NT2/D1 (cell line): ENCODE data around the gene STRIT1.
A peak's percentile ranks its signal among the peaks of the same experiment; 100 is the strongest.

Source experiments
- DNase-seq: peaks from one replicate; pipeline ENCODE4 v3.0.0-alpha.2; 2011; ENCODE audit warnings: low read depth, low spot score
- H3K27me3 ChIP-seq: 2 replicates; pipeline ENCODE4 v1.6.0; 2011; ENCODE audit warnings: mild to moderate bottlenecking; ENCODE audit not compliant: insufficient read length, insufficient read depth
- H3K36me3 ChIP-seq: 2 replicates; pipeline ENCODE4 v1.6.1; 2011; ENCODE audit warnings: mild to moderate bottlenecking, low read length, mixed read lengths; ENCODE audit not compliant: insufficient read depth, insufficient read length
- H3K4me1 ChIP-seq: 2 replicates; pipeline ENCODE4 v1.5.1; 2011; ENCODE audit not compliant: insufficient read depth, insufficient read length
- H3K4me3 ChIP-seq: 2 replicates; pipeline ENCODE4 v1.5.1; 2011; ENCODE audit warnings: low read depth; ENCODE audit not compliant: insufficient read length
- H3K9ac ChIP-seq: 2 replicates; pipeline ENCODE4 v1.6.0; 2011; ENCODE audit warnings: low read depth; ENCODE audit not compliant: insufficient read length
- H3K9me3 ChIP-seq: 2 replicates; pipeline ENCODE4 v1.5.1; 2011; ENCODE audit warnings: mild to moderate bottlenecking, low read length; ENCODE audit not compliant: insufficient read depth
- SUZ12 ChIP-seq: IDR thresholded peaks from 2 replicates; pipeline ENCODE4 v1.6.1; 2011; ENCODE audit not compliant: insufficient read length, insufficient read depth; ENCODE audit errors: extremely low read depth
- YY1 ChIP-seq: IDR thresholded peaks from 2 replicates; pipeline ENCODE4 v1.6.1; 2011; ENCODE audit not compliant: insufficient read length, insufficient read depth
- ZNF274 ChIP-seq: IDR thresholded peaks from 2 replicates; pipeline ENCODE4 v1.6.1; 2011; ENCODE audit warnings: mild to moderate bottlenecking, low read depth, low read length

STRIT1 gene

GRCh38 chr3:155323063-155323666 is 29.7 kb upstream of the STRIT1 start:
- DNase-seq = peak; percentile 81
- Histone ChIP-seq H3K27me3 (no peaks in the 10 kb centered on the region), H3K9ac (no peak overlapping the region), H3K4me3 (no peak overlapping the region), H3K4me1 (no peaks in the 10 kb centered on the region), H3K9me3 (no peaks in the 10 kb centered on the region), H3K36me3 (no peaks in the 10 kb centered on the region)
- TF ChIP-seq SUZ12 (no peak), YY1 (no peak), ZNF274 (no peak)

GRCh38 chr3:155321418-155321817 is 27.9 kb upstream of the STRIT1 start:
- H3K27me3 ChIP-seq = no peaks in the 10 kb centered on the region
- TF ChIP-seq ZNF274 (no peak), YY1 (no peak), SUZ12 (no peak)
- H3K36me3 ChIP-seq = no peaks in the 10 kb centered on the region
- no peak overlapping the region for H3K9ac ChIP-seq
- no peak overlapping the region for H3K4me3 ChIP-seq
- no peaks in the 10 kb centered on the region for H3K9me3 ChIP-seq
- no peak for DNase-seq
- no peaks in the 10 kb centered on the region for H3K4me1 ChIP-seq

- Histone ChIP-seq H3K27me3 (no peaks in the 10 kb centered on the region), H3K9me3 (no peaks in the 10 kb centered on the region), H3K4me3 (no peak overlapping the region), H3K36me3 (no peaks in the 10 kb centered on the region), H3K4me1 (no peaks in the 10 kb centered on the region), H3K9ac (no peak overlapping the region)
- no peak for TF ChIP-seq YY1
- TF ChIP-seq SUZ12 = no peak
- TF ChIP-seq ZNF274 = no peak
- DNase-seq = no peak
These were observed 27.5 kb upstream of the STRIT1 start for GRCh38 chr3:155320934-155321333.

GRCh38 chr3:155318740-155319139 is 25.3 kb upstream of the STRIT1 start:
- Histone ChIP-seq H3K36me3 (no peaks in the 10 kb centered on the region), H3K4me1 (no peaks in the 10 kb centered on the region), H3K4me3 (no peak overlapping the region), H3K27me3 (no peaks in the 10 kb centered on the region), H3K9ac (no peak overlapping the region), H3K9me3 (no peaks in the 10 kb centered on the region)
- TF ChIP-seq SUZ12 (no peak), YY1 (no peak), ZNF274 (no peak)
- DNase-seq = no peak

GRCh38 chr3:155317211-155317610 is 23.7 kb upstream of the STRIT1 start:
- no peaks in the 10 kb centered on the region for H3K27me3 ChIP-seq
- H3K9ac ChIP-seq = no peak overlapping the region
- no peak for DNase-seq
- H3K9me3 ChIP-seq = no peaks in the 10 kb centered on the region
- H3K4me1 ChIP-seq = no peaks in the 10 kb centered on the region
- TF ChIP-seq ZNF274 (no peak), YY1 (no peak), SUZ12 (no peak)
- H3K4me3 ChIP-seq = no peak overlapping the region
- H3K36me3 ChIP-seq = no peaks in the 10 kb centered on the region

GRCh38 chr3:155316426-155316825 is 22.9 kb upstream of the STRIT1 start:
- no peak for DNase-seq
- Histone ChIP-seq H3K4me1 (no peaks in the 10 kb centered on the region), H3K9me3 (no peaks in the 10 kb centered on the region), H3K9ac (no peak overlapping the region), H3K27me3 (no peaks in the 10 kb centered on the region), H3K4me3 (no peak overlapping the region), H3K36me3 (no peaks in the 10 kb centered on the region)
- no peak for TF ChIP-seq ZNF274
- no peak for TF ChIP-seq YY1
- TF ChIP-seq SUZ12 = no peak

- TF ChIP-seq ZNF274 (no peak), YY1 (no peak), SUZ12 (no peak)
- no peak for DNase-seq
These were observed 20.4 kb upstream of the STRIT1 start for GRCh38 chr3:155313916-155314315.

GRCh38 chr3:155313300-155313699 is 19.8 kb upstream of the STRIT1 start:
- DNase-seq = no peak

More at GRCh38 chr3:155313916-155314315, 20.4 kb upstream of the STRIT1 start:
- no peak overlapping the region for H3K9ac ChIP-seq
- no peaks in the 10 kb centered on the region for H3K4me1 ChIP-seq
- no peak overlapping the region for H3K4me3 ChIP-seq
- H3K27me3 ChIP-seq = no peaks in the 10 kb centered on the region
- no peaks in the 10 kb centered on the region for H3K36me3 ChIP-seq
- no peaks in the 10 kb centered on the region for H3K9me3 ChIP-seq

More at GRCh38 chr3:155313300-155313699, 19.8 kb upstream of the STRIT1 start:
- Histone ChIP-seq H3K36me3 (no peaks in the 10 kb centered on the region), H3K9me3 (no peaks in the 10 kb centered on the region), H3K4me1 (no peaks in the 10 kb centered on the region), H3K9ac (no peak overlapping the region), H3K27me3 (no peaks in the 10 kb centered on the region), H3K4me3 (no peak overlapping the region)
- TF ChIP-seq ZNF274 (no peak), SUZ12 (no peak), YY1 (no peak)
